SK-N-SH treated with all-trans-retinoic acid at 6 μM for 48 hours (cell line): Measurements from ENCODE around the gene CTCF.

Source experiments
- ATAC-seq: fragments of 200-7000 bp; cut with Tn5 transposase; 3 replicates; pipeline ENCODE4 v1.9.1; 2020; ENCODE audit warnings: mild to moderate bottlenecking, moderate library complexity
- ARNTL ChIP-seq: fragments of 450-650 bp; formaldehyde crosslinking; IDR thresholded peaks from 2 replicates; pipeline ENCODE4 v1.5.0; 2020; ENCODE audit warnings: low read depth, mild to moderate bottlenecking, moderate library complexity, borderline replicate concordance
- BACH2 ChIP-seq: fragments of 250-450 bp; sonication (Bioruptor Pico); IDR thresholded peaks from 2 replicates; pipeline ENCODE4 v1.9.0; 2021; ENCODE audit warnings: mild to moderate bottlenecking, borderline replicate concordance
- GLIS3 ChIP-seq: fragments of 250-450 bp; sonication (Bioruptor Pico); IDR thresholded peaks from 2 replicates; pipeline ENCODE4 v1.5.0; 2020; ENCODE audit warnings: mild to moderate bottlenecking, moderate library complexity
- ISL1 ChIP-seq: fragments of 250-450 bp; sonication (Bioruptor Pico); IDR thresholded peaks from 2 replicates; pipeline ENCODE4 v2.1.2; 2022; ENCODE audit warnings: mild to moderate bottlenecking, moderate library complexity
- OSR1 ChIP-seq: fragments of 250-450 bp; sonication (Bioruptor Pico); IDR thresholded peaks from 2 replicates; pipeline ENCODE4 v1.8.0; 2022; ENCODE audit warnings: moderate library complexity, mild to moderate bottlenecking, inconsistent platforms
- PPARA ChIP-seq: fragments of 250-450 bp; sonication (Bioruptor Pico); IDR thresholded peaks from 2 replicates; pipeline ENCODE4 v1.5.0; 2020; ENCODE audit warnings: mild to moderate bottlenecking, borderline replicate concordance
- TOX ChIP-seq: fragments of 250-450 bp; sonication (Bioruptor Pico); IDR thresholded peaks from 2 replicates; pipeline ENCODE4 v1.8.0; 2021; ENCODE audit warnings: mild to moderate bottlenecking, moderate library complexity, borderline replicate concordance
- ZC3H10 ChIP-seq: fragments of 250-450 bp; sonication (Bioruptor Pico); IDR thresholded peaks from 2 replicates; pipeline ENCODE4 v1.5.1; 2021; ENCODE audit warnings: mild to moderate bottlenecking, moderate library complexity
- ZFP3 ChIP-seq: fragments of 250-450 bp; sonication (Bioruptor Pico); IDR thresholded peaks from 2 replicates; pipeline ENCODE4 v1.5.0; 2020; ENCODE audit warnings: mild to moderate bottlenecking, moderate library complexity
- ZFP30 ChIP-seq: fragments of 450-650 bp; formaldehyde crosslinking; IDR thresholded peaks from 2 replicates; pipeline ENCODE4 v1.5.0; 2022; ENCODE audit warnings: mild to moderate bottlenecking, moderate library complexity
- ZNF70 ChIP-seq: fragments of 450-650 bp; formaldehyde crosslinking; IDR thresholded peaks from 2 replicates; pipeline ENCODE4 v1.5.0; 2020; ENCODE audit warnings: mild to moderate bottlenecking, moderate library complexity
- ZNF8 ChIP-seq: fragments of 450-650 bp; formaldehyde crosslinking; IDR thresholded peaks from 2 replicates; pipeline ENCODE4 v1.5.0; 2020; ENCODE audit warnings: mild to moderate bottlenecking, moderate library complexity
- TF ChIP-seq, protein P1 (sequence below): fragments of 250-450 bp; sonication (Bioruptor Pico); IDR thresholded peaks from 2 replicates; pipeline ENCODE4 v1.5.0; 2020; ENCODE audit warnings: mild to moderate bottlenecking, moderate library complexity
- TF ChIP-seq, protein P2 (sequence below): fragments of 250-450 bp; sonication (Bioruptor Pico); IDR thresholded peaks from 2 replicates; pipeline ENCODE4 v1.8.0; 2020; ENCODE audit warnings: mild to moderate bottlenecking, moderate library complexity, borderline replicate concordance
- TF ChIP-seq, protein P3 (sequence below): fragments of 250-450 bp; sonication (Bioruptor Pico); IDR thresholded peaks from 2 replicates; pipeline ENCODE4 v1.5.1; 2020; ENCODE audit warnings: low read depth, mild to moderate bottlenecking, moderate library complexity
- TF ChIP-seq, protein P4 (sequence below): fragments of 250-450 bp; sonication (Bioruptor Pico); IDR thresholded peaks from 2 replicates; pipeline ENCODE4 v1.8.0; 2021; ENCODE audit warnings: low read depth, mild to moderate bottlenecking, moderate library complexity, borderline replicate concordance

The CTCF gene

DNA sequence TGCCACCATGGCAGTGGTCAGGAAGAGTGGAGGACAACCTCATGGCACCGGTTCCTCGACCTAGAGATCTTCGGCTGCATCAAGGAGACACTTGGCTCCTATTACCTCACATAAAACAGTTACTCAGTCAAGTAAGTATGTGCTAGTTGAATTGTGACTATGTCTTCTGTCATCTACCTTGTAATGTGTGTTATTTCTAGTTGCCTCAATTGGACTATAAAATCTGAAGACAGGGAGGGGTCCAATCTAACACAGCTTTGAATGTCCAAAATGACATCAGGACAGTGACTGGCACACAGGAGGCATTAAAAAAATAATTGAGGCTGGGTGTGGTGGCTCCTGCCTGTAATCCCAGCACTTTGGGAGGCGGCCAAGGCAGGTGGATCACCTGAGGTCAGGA is 121.4 kb downstream of the CTCF start:
- TF ChIP-seq, protein P1, sequence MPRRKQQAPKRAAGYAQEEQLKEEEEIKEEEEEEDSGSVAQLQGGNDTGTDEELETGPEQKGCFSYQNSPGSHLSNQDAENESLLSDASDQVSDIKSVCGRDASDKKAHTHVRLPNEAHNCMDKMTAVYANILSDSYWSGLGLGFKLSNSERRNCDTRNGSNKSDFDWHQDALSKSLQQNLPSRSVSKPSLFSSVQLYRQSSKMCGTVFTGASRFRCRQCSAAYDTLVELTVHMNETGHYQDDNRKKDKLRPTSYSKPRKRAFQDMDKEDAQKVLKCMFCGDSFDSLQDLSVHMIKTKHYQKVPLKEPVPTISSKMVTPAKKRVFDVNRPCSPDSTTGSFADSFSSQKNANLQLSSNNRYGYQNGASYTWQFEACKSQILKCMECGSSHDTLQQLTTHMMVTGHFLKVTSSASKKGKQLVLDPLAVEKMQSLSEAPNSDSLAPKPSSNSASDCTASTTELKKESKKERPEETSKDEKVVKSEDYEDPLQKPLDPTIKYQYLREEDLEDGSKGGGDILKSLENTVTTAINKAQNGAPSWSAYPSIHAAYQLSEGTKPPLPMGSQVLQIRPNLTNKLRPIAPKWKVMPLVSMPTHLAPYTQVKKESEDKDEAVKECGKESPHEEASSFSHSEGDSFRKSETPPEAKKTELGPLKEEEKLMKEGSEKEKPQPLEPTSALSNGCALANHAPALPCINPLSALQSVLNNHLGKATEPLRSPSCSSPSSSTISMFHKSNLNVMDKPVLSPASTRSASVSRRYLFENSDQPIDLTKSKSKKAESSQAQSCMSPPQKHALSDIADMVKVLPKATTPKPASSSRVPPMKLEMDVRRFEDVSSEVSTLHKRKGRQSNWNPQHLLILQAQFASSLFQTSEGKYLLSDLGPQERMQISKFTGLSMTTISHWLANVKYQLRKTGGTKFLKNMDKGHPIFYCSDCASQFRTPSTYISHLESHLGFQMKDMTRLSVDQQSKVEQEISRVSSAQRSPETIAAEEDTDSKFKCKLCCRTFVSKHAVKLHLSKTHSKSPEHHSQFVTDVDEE (CRISPR knock-in tag): no peak
- TF ChIP-seq ARNTL (CRISPR knock-in tag) (no peak), OSR1 (CRISPR knock-in tag) (no peak), ZFP3 (CRISPR knock-in tag) (no peak), ISL1 (CRISPR knock-in tag) (no peak), ZNF8 (CRISPR knock-in tag) (no peak), GLIS3 (CRISPR knock-in tag) (no peak), ZNF70 (CRISPR knock-in tag) (no peak)
- TF ChIP-seq, protein P2, sequence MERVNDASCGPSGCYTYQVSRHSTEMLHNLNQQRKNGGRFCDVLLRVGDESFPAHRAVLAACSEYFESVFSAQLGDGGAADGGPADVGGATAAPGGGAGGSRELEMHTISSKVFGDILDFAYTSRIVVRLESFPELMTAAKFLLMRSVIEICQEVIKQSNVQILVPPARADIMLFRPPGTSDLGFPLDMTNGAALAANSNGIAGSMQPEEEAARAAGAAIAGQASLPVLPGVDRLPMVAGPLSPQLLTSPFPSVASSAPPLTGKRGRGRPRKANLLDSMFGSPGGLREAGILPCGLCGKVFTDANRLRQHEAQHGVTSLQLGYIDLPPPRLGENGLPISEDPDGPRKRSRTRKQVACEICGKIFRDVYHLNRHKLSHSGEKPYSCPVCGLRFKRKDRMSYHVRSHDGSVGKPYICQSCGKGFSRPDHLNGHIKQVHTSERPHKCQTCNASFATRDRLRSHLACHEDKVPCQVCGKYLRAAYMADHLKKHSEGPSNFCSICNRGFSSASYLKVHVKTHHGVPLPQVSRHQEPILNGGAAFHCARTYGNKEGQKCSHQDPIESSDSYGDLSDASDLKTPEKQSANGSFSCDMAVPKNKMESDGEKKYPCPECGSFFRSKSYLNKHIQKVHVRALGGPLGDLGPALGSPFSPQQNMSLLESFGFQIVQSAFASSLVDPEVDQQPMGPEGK: no peak
- TF ChIP-seq, protein P3, sequence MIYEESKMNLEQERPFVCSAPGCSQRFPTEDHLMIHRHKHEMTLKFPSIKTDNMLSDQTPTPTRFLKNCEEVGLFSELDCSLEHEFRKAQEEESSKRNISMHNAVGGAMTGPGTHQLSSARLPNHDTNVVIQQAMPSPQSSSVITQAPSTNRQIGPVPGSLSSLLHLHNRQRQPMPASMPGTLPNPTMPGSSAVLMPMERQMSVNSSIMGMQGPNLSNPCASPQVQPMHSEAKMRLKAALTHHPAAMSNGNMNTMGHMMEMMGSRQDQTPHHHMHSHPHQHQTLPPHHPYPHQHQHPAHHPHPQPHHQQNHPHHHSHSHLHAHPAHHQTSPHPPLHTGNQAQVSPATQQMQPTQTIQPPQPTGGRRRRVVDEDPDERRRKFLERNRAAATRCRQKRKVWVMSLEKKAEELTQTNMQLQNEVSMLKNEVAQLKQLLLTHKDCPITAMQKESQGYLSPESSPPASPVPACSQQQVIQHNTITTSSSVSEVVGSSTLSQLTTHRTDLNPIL (CRISPR knock-in tag): no peak
- TF ChIP-seq, protein P4, sequence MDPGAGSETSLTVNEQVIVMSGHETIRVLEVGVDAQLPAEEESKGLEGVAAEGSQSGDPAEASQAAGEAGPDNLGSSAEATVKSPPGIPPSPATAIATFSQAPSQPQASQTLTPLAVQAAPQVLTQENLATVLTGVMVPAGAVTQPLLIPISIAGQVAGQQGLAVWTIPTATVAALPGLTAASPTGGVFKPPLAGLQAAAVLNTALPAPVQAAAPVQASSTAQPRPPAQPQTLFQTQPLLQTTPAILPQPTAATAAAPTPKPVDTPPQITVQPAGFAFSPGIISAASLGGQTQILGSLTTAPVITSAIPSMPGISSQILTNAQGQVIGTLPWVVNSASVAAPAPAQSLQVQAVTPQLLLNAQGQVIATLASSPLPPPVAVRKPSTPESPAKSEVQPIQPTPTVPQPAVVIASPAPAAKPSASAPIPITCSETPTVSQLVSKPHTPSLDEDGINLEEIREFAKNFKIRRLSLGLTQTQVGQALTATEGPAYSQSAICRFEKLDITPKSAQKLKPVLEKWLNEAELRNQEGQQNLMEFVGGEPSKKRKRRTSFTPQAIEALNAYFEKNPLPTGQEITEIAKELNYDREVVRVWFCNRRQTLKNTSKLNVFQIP (CRISPR knock-in tag): no peak
- no peak for ATAC-seq

DNA sequence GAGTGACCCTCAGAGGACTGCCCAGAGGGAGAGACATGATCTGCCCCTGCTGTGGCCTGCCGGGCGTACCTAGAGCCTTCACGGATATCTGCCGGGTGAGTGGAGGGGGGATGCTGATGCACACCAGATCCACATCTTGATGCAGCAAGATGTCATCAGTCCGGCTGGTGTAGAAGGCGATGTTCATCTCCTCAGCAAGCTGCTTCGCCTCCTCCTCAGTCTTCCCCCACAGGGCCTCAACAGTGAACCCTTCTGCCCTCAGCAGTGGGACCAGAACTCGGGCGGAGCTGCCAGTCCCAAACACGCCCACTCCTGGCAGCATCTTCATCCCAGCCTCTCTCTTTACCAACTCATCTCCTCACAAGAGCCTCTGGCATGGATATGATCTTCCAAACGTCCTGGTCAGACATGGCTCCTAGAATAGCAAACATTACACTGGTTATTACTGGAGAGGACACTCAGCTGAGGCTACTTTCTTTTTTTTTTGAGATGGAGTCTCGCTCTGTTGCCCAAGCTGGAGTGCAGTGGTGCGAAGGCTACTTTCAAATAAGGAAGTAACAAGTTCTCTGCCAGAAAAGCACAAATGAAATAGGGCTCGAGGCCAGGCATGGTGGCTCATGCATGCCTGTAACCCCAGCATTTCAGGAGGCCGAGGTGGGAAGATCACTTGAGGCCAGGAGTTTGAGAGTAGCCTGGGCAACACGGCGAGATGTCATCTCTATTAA is 123.2 kb downstream of the CTCF start:
- TF ChIP-seq BACH2 (CRISPR knock-in tag) (no peak), ZNF70 (CRISPR knock-in tag) (no peak), ZFP30 (CRISPR knock-in tag) (no peak), ZFP3 (CRISPR knock-in tag) (no peak), ZC3H10 (CRISPR knock-in tag) (no peak), PPARA (CRISPR knock-in tag) (no peak), TOX (CRISPR knock-in tag) (no peak), OSR1 (CRISPR knock-in tag) (no peak), ARNTL (CRISPR knock-in tag) (no peak), ISL1 (CRISPR knock-in tag) (no peak), GLIS3 (CRISPR knock-in tag) (no peak)
- TF ChIP-seq, protein P1 (CRISPR knock-in tag): no peak
- TF ChIP-seq, protein P4 (CRISPR knock-in tag): no peak
- ATAC-seq: no peak
